HG03520 (cell line): ENCODE results near the gene MATN4.

Experiments
- ATAC-seq: cut with Tn5 transposase; IDR thresholded peaks from one replicate; pipeline ENCODE4 v1.9.1; 2021; ENCODE audit warnings: mild to moderate bottlenecking, moderate library complexity; ENCODE audit not compliant: unreplicated experiment

The MATN4 gene

GRCh38 chr20:45341579-45341938 lies 33.5 kb upstream of the MATN4 start:
- no peak for ATAC-seq

- no peak for ATAC-seq
These were observed 32.9 kb upstream of the MATN4 start for GRCh38 chr20:45340951-45341350.

- ATAC-seq, result no peak
These were observed 32.2 kb upstream of the MATN4 start for GRCh38 chr20:45340236-45340847.

GRCh38 chr20:45339799-45340198 lies 31.7 kb upstream of the MATN4 start:
- ATAC-seq, result no peak

- no peak for ATAC-seq
These were observed 31.0 kb upstream of the MATN4 start for GRCh38 chr20:45339084-45339483.

GRCh38 chr20:45338121-45339030 lies 30.3 kb upstream of the MATN4 start:
- ATAC-seq, result no peak

- no peak for ATAC-seq
These were observed 29.4 kb upstream of the MATN4 start for GRCh38 chr20:45337367-45338120.

GRCh38 chr20:45336530-45337366 lies 28.6 kb upstream of the MATN4 start:
- no peak for ATAC-seq

- ATAC-seq, result no peak
These were observed 22.4 kb upstream of the MATN4 start for GRCh38 chr20:45330476-45330875.

- no peak for ATAC-seq
These were observed 21.6 kb upstream of the MATN4 start for GRCh38 chr20:45329497-45330319.

- ATAC-seq, result no peak
These were observed 20.4 kb upstream of the MATN4 start for GRCh38 chr20:45328451-45328850.

GRCh38 chr20:45325371-45325770 lies 17.3 kb upstream of the MATN4 start:
- ATAC-seq, result no peak

- ATAC-seq, result no peak
These were observed 15.6 kb upstream of the MATN4 start for GRCh38 chr20:45323731-45324130.

- no peak for ATAC-seq
These were observed 14.9 kb upstream of the MATN4 start for GRCh38 chr20:45322952-45323383.

- no peak for ATAC-seq
These were observed 13.0 kb upstream of the MATN4 start for GRCh38 chr20:45320948-45321595.

- ATAC-seq, result no peak
These were observed 10.8 kb upstream of the MATN4 start for GRCh38 chr20:45318948-45319347.

- no peak for ATAC-seq
These were observed 10.4 kb upstream of the MATN4 start for GRCh38 chr20:45318386-45318939.

GRCh38 chr20:45317826-45318225 lies 9.7 kb upstream of the MATN4 start:
- ATAC-seq, result no peak
